HG03469 (cell line): ENCODE measurements around the gene MAPT.
"Not testable (repeated sequence)": the region's sequence is repeated elsewhere in the genome, so short reads cannot be mapped to it uniquely, and the experiment has no call there.

Experiments used
- ATAC-seq: cut with Tn5 transposase; IDR thresholded peaks from one replicate; pipeline ENCODE4 v1.9.1; 2021; ENCODE audit warnings: mild to moderate bottlenecking, moderate library complexity, moderate number of reproducible peaks; ENCODE audit not compliant: unreplicated experiment

Gene MAPT

GRCh38 chr17:45896803-45897693 is 2.7 kb downstream of the MAPT start:
- no peak for ATAC-seq

GRCh38 chr17:45900136-45900535 is 5.8 kb downstream of the MAPT start:
- no peak for ATAC-seq

- no peak for ATAC-seq
Measured at GRCh38 chr17:45900723-45901415, 6.5 kb downstream of the MAPT start.

- no peak for ATAC-seq
Measured at GRCh38 chr17:45902892-45903346, 8.6 kb downstream of the MAPT start.

GRCh38 chr17:45904866-45905265 is 10.5 kb downstream of the MAPT start:
- no peak for ATAC-seq

GRCh38 chr17:45905814-45906213 is 11.5 kb downstream of the MAPT start:
- no peak for ATAC-seq

GRCh38 chr17:45906237-45906636 is 11.9 kb downstream of the MAPT start:
- ATAC-seq: no peak

- no peak for ATAC-seq
Measured at GRCh38 chr17:45906927-45907622, 12.7 kb downstream of the MAPT start.

GRCh38 chr17:45907750-45908395 is 13.5 kb downstream of the MAPT start:
- no peak for ATAC-seq

- no peak for ATAC-seq
Measured at GRCh38 chr17:45908460-45908859, 14.1 kb downstream of the MAPT start.

- ATAC-seq: no peak
Measured at GRCh38 chr17:45908935-45909334, 14.6 kb downstream of the MAPT start.

- no peak for ATAC-seq
Measured at GRCh38 chr17:45910667-45911066, 16.3 kb downstream of the MAPT start.

GRCh38 chr17:45912319-45912718 is 18.0 kb downstream of the MAPT start:
- ATAC-seq: no peak

GRCh38 chr17:45913030-45913429 is 18.7 kb downstream of the MAPT start:
- not testable (repeated sequence) for ATAC-seq

- no peak for ATAC-seq
Measured at GRCh38 chr17:45914047-45914717, 19.8 kb downstream of the MAPT start.

GRCh38 chr17:45915263-45915662 is 20.9 kb downstream of the MAPT start:
- no peak for ATAC-seq

GRCh38 chr17:45917081-45917480 is 22.7 kb downstream of the MAPT start:
- no peak for ATAC-seq

GRCh38 chr17:45918241-45918745 is 23.9 kb downstream of the MAPT start:
- no peak for ATAC-seq

- no peak for ATAC-seq
Measured at GRCh38 chr17:45919136-45919535, 24.8 kb downstream of the MAPT start.

- no peak for ATAC-seq
Measured at GRCh38 chr17:45920083-45920482, 25.7 kb downstream of the MAPT start.
